Neuronal stem cell (in vitro differentiated cells): Measurements from ENCODE around the gene GAD1.

ENCODE experiments used
- DNase-seq: peaks from one replicate; pipeline ENCODE4 v3.0.0-alpha.2; 2013; ENCODE audit warnings: low spot score
- H2AFZ ChIP-seq: one replicate; pipeline ENCODE4 v1.6.1; 2013; ENCODE audit warnings: mild to moderate bottlenecking, low read length, inconsistent platforms
- H2AK5ac ChIP-seq: 2 replicates; pipeline ENCODE4 v1.6.1; 2013; ENCODE audit warnings: low read depth, mild to moderate bottlenecking, inconsistent platforms, low read length, moderate library complexity, mixed read lengths
- H2BK120ac ChIP-seq: 2 replicates; pipeline ENCODE4 v1.6.1; 2013; ENCODE audit warnings: low read depth, mild to moderate bottlenecking, inconsistent platforms, low read length, moderate library complexity, mixed read lengths
- H2BK12ac ChIP-seq: one replicate; pipeline ENCODE4 v1.6.1; 2013; ENCODE audit warnings: low read length, inconsistent platforms
- H2BK15ac ChIP-seq: 2 replicates; pipeline ENCODE4 v1.6.1; 2013; ENCODE audit warnings: mild to moderate bottlenecking, low read length, inconsistent platforms, mixed read lengths
- H2BK5ac ChIP-seq: one replicate; pipeline ENCODE4 v1.6.1; 2013; ENCODE audit warnings: inconsistent platforms, mild to moderate bottlenecking, low read length, moderate library complexity
- H3K14ac ChIP-seq: one replicate; pipeline ENCODE4 v1.6.1; 2013; ENCODE audit warnings: low read length, inconsistent platforms
- H3K18ac ChIP-seq: 2 replicates; pipeline ENCODE4 v1.6.1; 2013; ENCODE audit warnings: low read length, inconsistent platforms
- H3K23ac ChIP-seq: 2 replicates; pipeline ENCODE4 v1.6.1; 2013; ENCODE audit warnings: low read depth, mild to moderate bottlenecking, mixed read lengths, low read length, inconsistent platforms; ENCODE audit not compliant: poor library complexity
- H3K27ac ChIP-seq: replicated peaks from 3 replicates; pipeline ENCODE4 v1.5.1; 2013; ENCODE audit warnings: low read length, inconsistent platforms
- H3K27me3 ChIP-seq, 3 experiments: 2 replicates each; pipeline ENCODE4 v1.6.1; 2013; ENCODE audit warnings: low read length in 3 of 3, mild to moderate bottlenecking in 2 of 3, inconsistent platforms in 1 of 3, low read depth in 1 of 3, mixed read lengths in 1 of 3, moderate library complexity in 1 of 3; ENCODE audit not compliant: control insufficient read depth in 3 of 3, insufficient read depth in 3 of 3
- H3K36me3 ChIP-seq, 2 donors: replicated peaks in 1 of 2; 2 replicates each; pipeline ENCODE4 v1.6.1; 2013; ENCODE audit warnings: low read length in 2 of 2; ENCODE audit not compliant: control insufficient read depth in 2 of 2, insufficient read depth in 2 of 2
- H3K4ac ChIP-seq: 2 replicates; pipeline ENCODE4 v1.6.1; 2013; ENCODE audit warnings: inconsistent platforms, mild to moderate bottlenecking, low read length, moderate library complexity
- H3K4me1 ChIP-seq, 2 donors: 1 replicate in 1 of 2; 2 replicates in 1 of 2; pipeline ENCODE4 v1.6.1; 2013; ENCODE audit warnings: low read length in 2 of 2, low read depth in 1 of 2; ENCODE audit not compliant: control insufficient read depth in 2 of 2, insufficient read depth in 1 of 2
- H3K4me2 ChIP-seq: one replicate; pipeline ENCODE4 v1.6.1; 2013; ENCODE audit warnings: mild to moderate bottlenecking, low read length, inconsistent platforms; ENCODE audit not compliant: insufficient read depth, poor library complexity, severe bottlenecking
- H3K4me3 ChIP-seq, 2 donors: 2 replicates each; pipeline ENCODE4 v1.5.1; 2013; ENCODE audit warnings: low read length in 2 of 2, mild to moderate bottlenecking in 2 of 2, inconsistent platforms in 1 of 2, moderate library complexity in 1 of 2
- H3K79me1 ChIP-seq: one replicate; pipeline ENCODE4 v1.6.1; 2013; ENCODE audit warnings: low read depth, mild to moderate bottlenecking, inconsistent platforms, low read length, moderate library complexity
- H3K9ac ChIP-seq: one replicate; pipeline ENCODE4 v1.6.1; 2013; ENCODE audit warnings: mild to moderate bottlenecking, low read depth, low read length, inconsistent platforms; ENCODE audit not compliant: poor library complexity
- H3K9me3 ChIP-seq, 2 donors: replicated peaks in 1 of 2; 2 replicates each; pipeline versions ENCODE3 to v1.6.1; 2013; ENCODE audit warnings: low read length in 2 of 2, mild to moderate bottlenecking in 2 of 2, inconsistent platforms in 1 of 2, low read depth in 1 of 2, mixed read lengths in 1 of 2, moderate library complexity in 1 of 2; ENCODE audit not compliant: control insufficient read depth in 2 of 2, insufficient read depth in 1 of 2
- H4K8ac ChIP-seq: one replicate; pipeline ENCODE4 v1.6.1; 2013; ENCODE audit warnings: low read depth, mild to moderate bottlenecking, inconsistent platforms, low read length, moderate library complexity
- H4K91ac ChIP-seq: one replicate; pipeline ENCODE4 v1.6.1; 2013; ENCODE audit warnings: low read length, low read depth, mild to moderate bottlenecking, inconsistent platforms; ENCODE audit not compliant: poor library complexity
- WGBS, 2 donors: extraction: QIAGEN DNeasy Blood & Tissue Kit; methylation state at CpG; one replicate each; pipeline ENCODE4 v1.1.7; 2013; ENCODE audit warnings: missing lambda C conversion rate in 2 of 2, mixed read lengths in 1 of 2; ENCODE audit not compliant: insufficient read length in 2 of 2, insufficient replicate concordance in 1 of 2; ENCODE audit errors: extremely low coverage in 2 of 2; 5-methylcytosine and 5-hydroxymethylcytosine counted together

GAD1 gene

DNA sequence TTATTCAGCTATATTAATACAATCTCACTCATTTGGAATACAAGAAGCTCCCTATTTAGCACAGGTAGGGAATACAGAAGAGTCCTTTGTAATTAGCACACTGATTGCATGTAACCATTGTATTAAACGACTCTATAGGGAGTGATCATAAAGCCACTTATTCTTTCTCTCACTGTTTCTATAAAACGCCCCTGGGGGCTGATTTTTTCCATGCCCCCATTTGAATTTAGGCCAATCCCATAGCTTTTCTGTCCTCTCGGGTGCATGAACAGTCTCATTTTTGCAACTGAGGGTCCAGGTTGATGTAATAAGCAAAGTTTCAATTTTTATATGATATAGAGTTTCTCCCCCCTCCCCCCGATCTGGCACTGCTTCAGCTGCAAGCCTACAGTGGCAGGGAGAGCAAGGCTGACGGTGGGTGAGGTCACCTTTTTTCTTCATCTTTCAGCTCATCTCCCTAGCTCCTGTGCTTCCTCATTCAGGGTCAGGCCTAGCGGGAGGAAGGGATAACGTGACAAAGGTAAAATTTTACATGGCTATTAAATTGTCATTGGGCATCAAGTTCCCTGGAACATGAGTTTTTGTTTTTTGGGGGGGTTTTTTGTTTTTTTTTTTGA, 45.7 kb downstream of the GAD1 start:
- no peak overlapping the region for H3K9ac ChIP-seq
- DNase-seq = no peak
- H3K79me1 ChIP-seq = no peaks in the 10 kb centered on the region
- H3K27ac ChIP-seq = no peak overlapping the region
- no peak overlapping the region for H3K4ac ChIP-seq
- WGBS, 2 donors = no CpG with 5 or more reads among the region's 7 CpGs
- no peak overlapping the region for H3K14ac ChIP-seq
- no peaks in the 10 kb centered on the region for H3K36me3 ChIP-seq
- no peak overlapping the region for H2AFZ ChIP-seq
- H3K4me1 ChIP-seq = no peaks in the 10 kb centered on the region
- no peak overlapping the region for H4K91ac ChIP-seq
- no peak overlapping the region for H3K23ac ChIP-seq
- H2BK15ac ChIP-seq = no peak overlapping the region
- no peak overlapping the region for H4K8ac ChIP-seq
- no peak overlapping the region for H2AK5ac ChIP-seq
- no peaks in the 10 kb centered on the region for H3K27me3 ChIP-seq
- H3K9me3 ChIP-seq = no peaks in the 10 kb centered on the region
- no peak overlapping the region for H3K18ac ChIP-seq
- no peak overlapping the region for H2BK5ac ChIP-seq
- no peak overlapping the region for H3K4me2 ChIP-seq
- H2BK120ac ChIP-seq = no peak overlapping the region
- H3K4me3 ChIP-seq = no peak overlapping the region
- H2BK12ac ChIP-seq = no peak overlapping the region

DNA sequence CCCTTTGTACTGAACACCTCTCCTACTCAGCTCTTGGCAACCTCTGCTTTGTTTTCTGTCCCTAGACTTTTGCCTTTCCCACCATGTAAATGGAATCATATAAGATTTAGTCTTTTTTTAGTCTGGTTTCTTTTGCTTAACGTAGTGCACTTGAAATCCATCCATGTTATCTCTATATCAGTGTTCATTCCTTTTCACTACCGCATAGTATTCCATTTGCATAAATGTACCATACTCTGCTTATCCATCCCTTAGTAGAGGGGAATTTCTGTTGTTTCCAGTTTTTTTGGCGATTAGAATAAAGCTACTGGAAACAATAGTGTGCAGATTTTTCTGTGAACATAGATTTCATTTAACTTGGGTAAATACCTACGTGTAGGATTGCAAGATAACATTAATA, 46.4 kb downstream of the GAD1 start:
- no peak overlapping the region for H3K18ac ChIP-seq
- H2BK5ac ChIP-seq = no peak overlapping the region
- no peak overlapping the region for H3K4ac ChIP-seq
- H2BK12ac ChIP-seq = no peak overlapping the region
- no peak for DNase-seq
- H3K4me2 ChIP-seq = no peak overlapping the region
- H2BK15ac ChIP-seq = no peak overlapping the region
- WGBS, 2 donors = no CpG with 5 or more reads among the region's 4 CpGs
- no peak overlapping the region for H2AFZ ChIP-seq
- H3K23ac ChIP-seq = no peak overlapping the region
- H4K91ac ChIP-seq = no peak overlapping the region
- H2AK5ac ChIP-seq = no peak overlapping the region
- no peaks in the 10 kb centered on the region for H3K36me3 ChIP-seq
- H3K9me3 ChIP-seq = no peaks in the 10 kb centered on the region
- H3K27me3 ChIP-seq = no peaks in the 10 kb centered on the region
- H4K8ac ChIP-seq = no peak overlapping the region
- H3K14ac ChIP-seq = no peak overlapping the region
- H3K79me1 ChIP-seq = no peaks in the 10 kb centered on the region
- H3K4me3 ChIP-seq = no peak overlapping the region
- no peak overlapping the region for H3K9ac ChIP-seq
- no peak overlapping the region for H2BK120ac ChIP-seq
- H3K27ac ChIP-seq = no peak overlapping the region
- no peaks in the 10 kb centered on the region for H3K4me1 ChIP-seq

DNA sequence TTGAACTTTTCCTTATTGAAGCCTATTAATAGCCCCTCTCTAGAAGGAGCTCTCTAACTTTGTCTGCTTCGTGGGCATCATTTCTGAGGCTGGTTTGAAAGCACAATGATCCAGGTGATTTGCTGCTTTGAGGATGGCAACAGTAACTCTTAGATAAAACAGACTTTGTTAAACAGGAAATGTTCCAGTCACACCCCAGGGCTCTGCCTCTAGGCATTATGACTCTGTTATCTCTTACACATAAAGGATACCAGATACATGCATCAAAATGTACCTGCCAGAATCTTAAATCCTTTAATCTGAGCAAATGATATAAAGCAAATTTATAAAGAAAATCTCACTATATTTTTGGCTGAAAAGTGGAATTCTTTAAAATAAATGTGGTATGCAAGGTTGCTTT, 52.3 kb downstream of the GAD1 start:
- H3K36me3 ChIP-seq = no peaks in the 10 kb centered on the region
- H2BK5ac ChIP-seq = no peak overlapping the region
- no peak for DNase-seq
- H4K8ac ChIP-seq = no peak overlapping the region
- H2AFZ ChIP-seq = no peak overlapping the region
- no peak overlapping the region for H3K14ac ChIP-seq
- no peak overlapping the region for H2AK5ac ChIP-seq
- no peaks in the 10 kb centered on the region for H3K79me1 ChIP-seq
- H3K27ac ChIP-seq = no peak overlapping the region
- no peak overlapping the region for H3K4ac ChIP-seq
- no peak overlapping the region for H2BK120ac ChIP-seq
- peaks cover 0 to 4% of the 10 kb centered on the region in 2 donors for H3K4me1 ChIP-seq
- no CpG with 5 or more reads among the region's 1 CpG for WGBS, 2 donors
- no peaks in the 10 kb centered on the region for H3K9me3 ChIP-seq
- no peak overlapping the region for H4K91ac ChIP-seq
- H2BK12ac ChIP-seq = no peak overlapping the region
- no peak overlapping the region for H3K9ac ChIP-seq
- H3K18ac ChIP-seq = no peak overlapping the region
- H3K4me2 ChIP-seq = no peak overlapping the region
- H3K23ac ChIP-seq = no peak overlapping the region
- no peaks in the 10 kb centered on the region for H3K27me3 ChIP-seq
- H2BK15ac ChIP-seq = no peak overlapping the region
- H3K4me3 ChIP-seq = no peak overlapping the region

DNA sequence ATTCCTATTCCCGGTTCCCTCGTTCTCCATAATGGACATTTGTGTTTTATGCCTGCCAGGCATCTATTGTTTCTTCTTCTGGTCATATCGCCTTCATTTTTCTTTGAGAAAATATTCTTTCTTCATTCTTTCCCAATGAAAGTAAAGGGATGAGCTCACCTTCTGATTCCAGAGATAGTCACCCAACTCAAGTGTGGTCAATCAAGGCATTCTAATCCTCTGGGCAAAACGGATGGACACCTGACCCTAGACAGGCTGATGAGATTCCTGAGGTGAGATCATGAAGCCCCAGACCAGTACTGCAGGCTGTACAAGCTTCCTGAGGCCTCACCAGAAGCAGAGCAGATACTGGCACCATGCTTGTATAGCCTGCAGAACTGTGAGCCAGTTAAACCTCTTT, 52.8 kb downstream of the GAD1 start:
- Histone ChIP-seq H3K4ac (no peak overlapping the region), H4K91ac (no peak overlapping the region), H2AK5ac (no peak overlapping the region), H2BK120ac (no peak overlapping the region), H3K79me1 (no peaks in the 10 kb centered on the region), H3K9ac (no peak overlapping the region), H2BK15ac (no peak overlapping the region), H3K4me2 (no peak overlapping the region), H3K27me3 (no peaks in the 10 kb centered on the region), H2BK5ac (no peak overlapping the region), H3K4me1 (peaks cover 0 to 4% of the 10 kb centered on the region in 2 donors), H4K8ac (no peak overlapping the region), H3K27ac (no peak overlapping the region), H3K9me3 (no peaks in the 10 kb centered on the region), H3K36me3 (no peaks in the 10 kb centered on the region), H2BK12ac (no peak overlapping the region), H3K4me3 (no peak overlapping the region), H3K14ac (no peak overlapping the region), H3K18ac (no peak overlapping the region), H2AFZ (no peak overlapping the region), H3K23ac (no peak overlapping the region)
- DNase-seq = no peak
- no CpG with 5 or more reads among the region's 4 CpGs for WGBS, 2 donors
